HG02973 (cell line): ENCODE measurements around the gene AMDHD2.

Source experiments
- ATAC-seq: cut with Tn5 transposase; IDR thresholded peaks from one replicate; pipeline ENCODE4 v1.9.1; 2021; ENCODE audit warnings: moderate library complexity; ENCODE audit not compliant: unreplicated experiment

The AMDHD2 gene

DNA sequence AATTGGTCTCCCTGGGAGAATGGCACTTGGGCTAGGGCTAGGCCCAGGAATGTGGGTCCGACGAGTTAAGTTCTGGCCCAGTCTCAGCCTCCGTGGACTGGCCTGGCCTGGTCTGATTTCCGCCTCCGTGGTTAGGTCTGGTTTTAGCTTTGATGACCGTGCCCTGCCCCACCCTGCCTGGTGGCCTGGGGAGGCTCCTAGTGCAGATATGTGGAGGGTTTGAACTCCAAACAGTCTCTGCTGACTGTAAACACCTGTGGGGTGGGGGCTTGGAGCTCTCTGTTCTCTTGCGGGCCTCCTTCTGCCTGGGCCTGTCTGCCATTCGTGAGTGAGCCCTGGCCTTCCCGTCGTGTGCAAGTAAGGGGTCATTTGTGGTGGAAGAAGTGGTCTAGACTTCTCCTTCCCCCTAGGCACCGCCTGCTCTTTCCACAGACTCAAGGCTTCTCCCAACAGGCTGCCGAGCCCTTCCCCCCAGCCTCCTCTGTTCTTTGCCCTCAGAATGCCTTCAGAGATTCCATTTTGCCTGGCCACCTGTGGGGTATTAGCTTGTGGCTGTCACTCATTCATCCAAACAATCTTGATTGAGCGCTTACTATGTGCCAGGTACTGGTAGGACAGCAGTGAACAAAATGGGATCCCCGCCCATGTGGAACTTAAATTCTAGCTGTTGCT, 4.9 kb upstream of the AMDHD2 start:
- no peak for ATAC-seq

- no peak for ATAC-seq
Observed at GRCh38 chr16:2516391-2517240, 3.6 kb upstream of the AMDHD2 start.

DNA sequence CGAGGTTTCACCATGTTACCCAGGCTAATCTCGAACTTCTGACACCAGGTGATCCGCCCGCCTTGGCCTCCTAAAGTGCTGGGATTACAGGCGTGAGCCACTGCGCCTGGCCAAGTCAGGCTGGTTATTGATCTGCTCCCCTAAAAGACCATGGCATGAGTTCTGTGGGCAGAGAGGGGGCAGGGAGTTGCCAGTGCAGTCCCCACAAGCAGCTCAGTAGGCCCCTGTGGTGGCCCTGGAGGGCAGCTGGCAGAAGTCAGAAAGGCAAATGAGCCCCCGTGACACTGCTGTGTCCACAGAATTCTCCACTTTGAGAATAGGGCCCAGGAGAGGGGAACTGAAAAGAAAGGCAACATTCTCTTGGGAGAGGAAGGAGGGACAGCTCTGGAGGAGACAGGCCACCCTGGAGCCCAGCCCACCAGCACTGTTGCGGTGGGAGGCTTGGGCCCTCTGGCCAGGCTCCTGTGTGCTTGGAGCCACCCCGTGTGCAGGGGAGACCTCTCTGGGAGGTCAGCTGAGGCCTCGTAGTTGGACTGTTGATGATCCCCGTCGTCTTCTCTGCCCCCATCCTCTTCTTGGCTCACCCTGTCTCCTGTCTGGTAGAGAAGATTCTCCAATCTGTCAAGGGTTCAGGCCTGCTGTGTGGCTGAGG, 2.1 kb upstream of the AMDHD2 start:
- no peak for ATAC-seq

GRCh38 chr16:2518823-2519710, 1.1 kb upstream of the AMDHD2 start:
- ATAC-seq: no peak

DNA sequence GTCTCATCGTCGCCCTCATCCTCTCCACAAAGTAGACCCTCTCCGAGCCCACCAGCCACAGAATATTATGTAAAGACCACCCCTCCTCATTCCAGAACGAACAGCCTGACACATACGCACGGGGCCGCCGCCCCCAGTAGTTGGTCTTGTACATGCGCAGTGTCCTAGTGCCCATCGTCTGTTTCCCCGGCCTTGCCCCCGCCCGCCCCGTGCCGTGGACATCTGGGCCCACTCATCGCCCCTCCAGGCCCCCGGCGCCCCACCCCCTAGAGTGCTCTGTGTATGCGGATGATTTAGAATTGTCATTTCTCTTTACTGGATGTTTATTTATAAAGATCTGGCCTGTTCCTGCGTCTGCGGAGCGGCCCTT, 475 bp upstream of the AMDHD2 start:
- no peak for ATAC-seq

DNA sequence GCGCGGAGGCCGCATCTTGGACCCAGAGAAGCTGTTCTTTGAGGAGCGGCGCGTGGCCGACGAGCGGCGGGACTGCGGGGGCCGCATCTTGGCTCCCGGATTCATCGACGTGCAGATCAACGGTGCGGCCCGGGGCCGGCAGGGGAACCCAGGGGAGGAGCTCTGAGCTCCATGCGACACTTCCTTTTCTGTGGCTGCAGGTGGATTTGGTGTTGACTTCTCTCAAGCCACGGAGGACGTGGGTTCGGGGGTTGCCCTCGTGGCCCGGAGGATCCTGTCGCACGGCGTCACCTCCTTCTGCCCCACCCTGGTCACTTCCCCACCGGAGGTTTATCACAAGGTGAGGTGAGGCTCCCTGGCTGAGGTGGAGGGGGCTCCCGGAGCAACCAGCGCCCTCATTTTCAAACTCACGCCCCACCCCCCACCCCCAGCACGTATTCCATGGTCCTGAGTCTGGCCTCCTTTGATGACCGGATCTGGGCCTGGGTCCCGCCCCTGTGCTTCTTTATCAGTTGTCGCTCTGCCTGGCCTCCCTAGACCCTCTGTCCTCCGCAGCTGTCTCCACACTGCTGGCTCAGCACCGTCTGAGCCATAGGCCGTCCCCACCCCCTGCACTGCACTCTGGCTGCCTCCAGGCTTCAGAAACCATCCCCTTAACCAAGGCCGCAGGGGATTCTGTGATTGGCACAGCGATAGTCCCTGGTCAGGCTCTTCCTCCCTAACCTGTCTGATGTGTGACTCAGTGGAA, 787 bp downstream of the AMDHD2 start:
- ATAC-seq: no peak

GRCh38 chr16:2523801-2524231, 3.6 kb downstream of the AMDHD2 start:
- ATAC-seq: no peak

DNA sequence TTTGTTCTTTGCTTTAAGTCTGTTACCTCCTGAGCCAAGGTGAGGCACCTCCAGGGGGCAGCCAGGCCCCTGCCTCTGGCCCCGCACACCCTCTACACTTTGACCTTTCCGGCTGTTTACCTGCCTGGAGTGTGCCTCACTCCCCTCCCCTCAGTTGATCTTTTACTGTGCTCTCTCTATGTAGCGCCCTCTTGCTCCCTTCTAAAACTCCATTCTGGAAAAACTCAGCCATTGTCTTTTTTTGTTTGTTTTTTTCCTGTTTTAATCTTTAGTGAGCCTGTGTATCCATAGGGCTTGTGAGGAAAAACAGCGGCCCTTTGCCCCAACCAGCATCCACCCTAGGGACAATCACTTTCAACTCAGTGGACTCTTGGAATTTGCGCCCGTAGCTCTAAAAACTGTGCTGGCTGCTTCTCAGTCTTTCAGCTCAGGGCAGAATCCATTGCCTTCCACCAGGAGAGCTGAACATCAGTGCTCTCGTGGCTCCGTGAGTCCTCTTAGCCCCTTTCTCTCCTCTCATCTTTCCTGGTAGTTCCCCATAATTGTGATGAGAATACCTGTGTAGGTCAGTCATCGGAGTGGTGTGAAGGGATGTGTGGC, 4.3 kb downstream of the AMDHD2 start:
- ATAC-seq: no peak

- ATAC-seq: no peak
Observed at GRCh38 chr16:2526135-2526534, 6.0 kb downstream of the AMDHD2 start.

- no peak for ATAC-seq
Observed at GRCh38 chr16:2527071-2527783, 7.1 kb downstream of the AMDHD2 start.

- no peak for ATAC-seq
Observed at GRCh38 chr16:2527784-2528100, 7.6 kb downstream of the AMDHD2 start.

DNA sequence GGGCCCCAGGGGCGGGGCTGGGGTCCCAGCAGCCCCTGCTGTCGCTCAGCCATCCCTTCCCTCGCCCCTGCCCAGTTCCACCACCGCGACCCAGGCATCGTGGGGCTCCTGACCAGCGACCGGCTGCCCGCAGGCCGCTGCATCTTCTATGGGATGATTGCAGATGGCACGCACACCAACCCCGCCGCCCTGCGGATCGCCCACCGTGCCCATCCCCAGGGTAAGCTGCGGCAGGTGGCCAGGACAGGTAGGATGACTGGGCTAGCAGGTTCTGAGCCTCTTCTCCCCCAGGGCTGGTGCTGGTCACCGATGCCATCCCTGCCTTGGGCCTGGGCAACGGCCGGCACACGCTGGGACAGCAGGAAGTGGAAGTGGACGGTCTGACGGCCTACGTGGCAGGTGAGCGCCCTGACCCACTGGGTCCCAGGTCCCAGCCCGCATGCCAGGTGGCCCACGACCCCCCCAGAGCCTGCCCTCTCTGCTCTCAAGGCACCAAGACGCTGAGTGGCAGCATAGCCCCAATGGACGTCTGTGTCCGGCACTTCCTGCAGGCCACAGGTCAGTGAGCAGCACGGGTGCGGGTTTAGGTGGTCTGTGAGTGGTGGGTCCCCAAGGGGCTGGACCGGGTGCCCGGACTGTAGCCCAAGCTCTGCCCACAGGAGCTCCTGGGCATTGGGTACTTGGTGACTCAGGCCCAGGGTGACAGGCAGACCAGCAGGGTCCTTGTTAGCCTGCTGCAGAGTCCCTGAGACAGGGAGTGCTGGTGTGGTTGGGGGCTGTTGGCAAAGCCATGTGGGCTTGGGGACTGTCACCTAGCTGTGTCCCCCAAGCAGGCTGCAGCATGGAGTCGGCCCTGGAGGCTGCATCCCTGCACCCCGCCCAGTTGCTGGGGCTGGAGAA, 8.2 kb downstream of the AMDHD2 start:
- no peak for ATAC-seq

DNA sequence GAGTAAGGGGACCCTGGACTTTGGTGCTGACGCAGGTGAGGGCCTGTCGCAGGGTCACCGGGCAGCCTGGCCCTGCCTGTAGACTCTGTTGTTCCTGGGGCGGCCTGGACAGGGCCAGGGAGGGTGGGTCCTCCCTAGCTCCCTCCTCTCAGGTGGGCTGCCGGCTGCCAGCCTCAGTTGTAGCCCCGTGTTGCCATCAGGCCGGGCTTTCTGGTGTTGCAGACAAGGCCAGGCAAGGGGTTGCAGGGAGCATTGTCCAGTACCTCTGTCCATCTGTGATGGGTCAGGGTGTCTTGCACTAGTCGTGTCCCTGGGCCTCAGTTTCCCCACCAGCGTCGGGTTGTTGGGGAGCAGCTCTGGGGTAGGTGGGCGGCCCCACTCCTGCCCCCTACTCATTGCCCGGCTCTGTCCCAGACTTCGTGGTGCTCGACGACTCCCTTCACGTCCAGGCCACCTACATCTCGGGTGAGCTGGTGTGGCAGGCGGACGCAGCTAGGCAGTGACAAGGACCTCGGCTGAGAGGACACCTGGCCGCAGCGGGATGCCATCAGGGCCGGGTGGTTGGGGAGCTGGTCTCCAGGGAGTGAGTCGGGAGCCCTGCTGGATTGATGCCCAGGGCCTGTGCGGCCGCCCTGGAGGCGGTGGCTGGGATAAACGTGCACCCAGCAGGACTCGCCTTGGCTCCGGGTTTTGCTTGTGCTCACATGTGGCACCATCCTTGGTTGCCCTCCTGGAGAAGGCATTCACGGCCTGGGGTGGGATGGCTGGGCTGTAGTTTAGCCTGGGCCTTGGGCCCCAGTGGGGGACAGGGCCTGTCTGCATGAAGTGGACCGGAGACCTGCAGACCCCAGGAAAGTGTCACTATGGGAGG, 9.1 kb downstream of the AMDHD2 start:
- no peak for ATAC-seq

GRCh38 chr16:2529961-2530628, 9.9 kb downstream of the AMDHD2 start:
- no peak for ATAC-seq

DNA sequence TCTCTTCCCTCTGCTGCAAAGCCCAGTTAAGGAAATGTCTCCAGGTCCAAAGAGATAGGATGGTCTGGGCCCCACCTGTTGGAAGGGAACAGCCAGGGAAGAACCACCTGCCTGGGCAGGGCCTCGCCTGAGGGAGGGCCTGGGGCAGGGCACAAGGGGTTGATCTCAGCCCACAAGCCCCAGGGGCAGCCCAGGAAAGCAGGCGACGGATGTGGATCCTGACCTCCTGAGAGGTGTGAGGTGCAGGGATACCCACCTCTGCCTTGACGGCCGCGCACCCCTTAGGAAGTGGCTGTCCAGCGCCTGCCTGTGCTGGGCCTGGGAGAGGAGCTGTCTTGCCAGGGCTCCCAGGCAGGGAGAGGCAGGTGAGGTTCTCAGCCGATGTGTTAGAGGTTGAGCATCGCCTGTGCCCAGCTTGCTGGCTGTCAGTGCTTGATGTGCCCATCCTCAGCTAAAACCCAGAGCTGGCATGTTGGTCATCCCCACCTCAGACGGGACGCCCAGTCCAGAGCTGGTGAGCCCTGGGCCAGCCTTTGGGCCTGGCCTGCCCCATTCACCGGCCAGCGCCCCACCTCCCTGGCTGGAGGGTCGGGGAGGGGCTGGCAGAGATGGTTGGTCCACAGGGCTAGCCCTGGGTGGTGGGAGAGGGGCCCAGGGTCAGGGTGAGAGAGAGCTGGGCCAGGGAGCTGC, 10.6 kb downstream of the AMDHD2 start:
- no peak for ATAC-seq

DNA sequence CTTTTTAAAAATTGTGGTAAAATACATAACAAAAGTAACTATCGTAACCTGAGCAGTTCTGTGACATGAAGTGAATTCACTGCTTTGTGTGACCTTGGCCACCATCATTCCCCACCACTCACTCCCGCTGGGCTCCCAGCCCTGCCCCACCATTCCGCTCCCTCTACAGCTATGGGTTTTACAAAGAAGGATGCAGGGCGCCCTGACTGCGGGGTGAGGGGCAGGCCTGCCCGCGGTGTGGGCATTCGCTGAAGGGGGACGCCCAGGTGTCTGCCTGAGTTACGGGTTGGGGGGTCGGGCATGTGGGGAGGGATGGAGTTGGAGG, 11.2 kb downstream of the AMDHD2 start, which contains the start of gene CEMP1:
Gene CEMP1, minus strand, starts transcription at position 38 of the 325 bp plus-strand sequence. CDS start 335 bp downstream, outside the sequence.
- no peak for ATAC-seq
